NCI-H2081 treated with DMSO at 0.1 percent for 48 hours (cell line): Measurements from ENCODE around the gene SIX5.
"Not testable (repeated sequence)": the region's sequence is repeated elsewhere in the genome, so short reads cannot be mapped to it uniquely, and the experiment has no call there.

ENCODE experiments used
- DNase-seq: peaks from one replicate; lab custom pipeline; 2025; lab: John Stamatoyannopoulos, UW

The SIX5 gene

GRCh38 chr19:45754323-45754722 lies 14.7 kb downstream of the SIX5 start:
- DNase-seq, result no peak

- DNase-seq, result no peak
These were observed 15.5 kb downstream of the SIX5 start for GRCh38 chr19:45753548-45753947.

- no peak for DNase-seq
These were observed 16.4 kb downstream of the SIX5 start for GRCh38 chr19:45752639-45753038.

GRCh38 chr19:45751483-45751882 lies 17.6 kb downstream of the SIX5 start:
- DNase-seq, result not testable (repeated sequence)

- DNase-seq, result no peak
These were observed 21.5 kb downstream of the SIX5 start for GRCh38 chr19:45747513-45747912.

- no peak for DNase-seq
These were observed 22.2 kb downstream of the SIX5 start for GRCh38 chr19:45746866-45747265.

- no peak for DNase-seq
These were observed 23.4 kb downstream of the SIX5 start for GRCh38 chr19:45745606-45746005.

- no peak for DNase-seq
These were observed 26.1 kb downstream of the SIX5 start for GRCh38 chr19:45742969-45743368.

GRCh38 chr19:45739498-45740439 lies 29.3 kb downstream of the SIX5 start:
- DNase-seq, result no peak

GRCh38 chr19:45733160-45733810 lies 35.8 kb downstream of the SIX5 start, which contains the start of gene MEIOSIN:
Gene MEIOSIN (plus strand): TSS chr19:45733439. CDS start chr19:45735377, 1,938 bp downstream.
- no peak for DNase-seq

- DNase-seq, result peak; percentile 88
These were observed 38.4 kb downstream of the SIX5 start, which contains the start of gene FBXO46 for GRCh38 chr19:45730368-45731288. Gene FBXO46 (minus strand): TSS chr19:45730896. CDS start chr19:45713495, 17,401 bp downstream.

- no peak for DNase-seq
These were observed 39.2 kb downstream of the SIX5 start for GRCh38 chr19:45729800-45730290.

- DNase-seq, result not testable (repeated sequence)
These were observed 40.4 kb downstream of the SIX5 start for GRCh38 chr19:45728683-45729082.

GRCh38 chr19:45720065-45720464 lies 49.0 kb downstream of the SIX5 start:
- DNase-seq, result not testable (repeated sequence)

GRCh38 chr19:45717983-45718650 lies 50.9 kb downstream of the SIX5 start:
- no peak for DNase-seq

GRCh38 chr19:45717131-45717982 lies 51.7 kb downstream of the SIX5 start:
- DNase-seq, result peak; percentile 92

- no peak for DNase-seq
These were observed 52.5 kb downstream of the SIX5 start for GRCh38 chr19:45716359-45717130.

GRCh38 chr19:45715139-45715538 lies 53.9 kb downstream of the SIX5 start:
- DNase-seq, result no peak
